NCI-H128 (cell line): ENCODE measurements around the gene FAM9A.
A peak's percentile ranks its signal among the peaks of the same experiment; 100 is the strongest.
"Not testable (repeated sequence)": the region's sequence is repeated elsewhere in the genome, so short reads cannot be mapped to it uniquely, and the experiment has no call there.

ENCODE experiments used
- DNase-seq: peaks from one replicate; lab custom pipeline; 2025; ENCODE audit not compliant: unreplicated experiment; lab: John Stamatoyannopoulos, UW

FAM9A gene

GRCh38 chrX:8805046-8805445, 3.9 kb upstream of the FAM9A start:
- DNase-seq: no peak

GRCh38 chrX:8803326-8803725, 2.1 kb upstream of the FAM9A start:
- no peak for DNase-seq

- not testable (repeated sequence) for DNase-seq
Measured at GRCh38 chrX:8800351-8800750, 832 bp downstream of the FAM9A start.

GRCh38 chrX:8799281-8799680, 1.9 kb downstream of the FAM9A start:
- not testable (repeated sequence) for DNase-seq

- DNase-seq: not testable (repeated sequence)
Measured at GRCh38 chrX:8798702-8799101, 2.5 kb downstream of the FAM9A start.

- DNase-seq: not testable (repeated sequence)
Measured at GRCh38 chrX:8787119-8787518, 14.1 kb downstream of the FAM9A start.

- DNase-seq: no peak
Measured at GRCh38 chrX:8784162-8784561, 17.0 kb downstream of the FAM9A start.

GRCh38 chrX:8783714-8784098, 17.5 kb downstream of the FAM9A start:
- no peak for DNase-seq

- DNase-seq: no peak
Measured at GRCh38 chrX:8783097-8783713, 18.0 kb downstream of the FAM9A start.

- DNase-seq: no peak
Measured at GRCh38 chrX:8782595-8782994, 18.6 kb downstream of the FAM9A start.

- not testable (repeated sequence) for DNase-seq
Measured at GRCh38 chrX:8781921-8782320, 19.3 kb downstream of the FAM9A start.

GRCh38 chrX:8773117-8773516, 28.1 kb downstream of the FAM9A start:
- DNase-seq: no peak

- DNase-seq: no peak
Measured at GRCh38 chrX:8760021-8760420, 41.2 kb downstream of the FAM9A start.

- not testable (repeated sequence) for DNase-seq
Measured at GRCh38 chrX:8758706-8759105, 42.5 kb downstream of the FAM9A start.

- DNase-seq: not testable (repeated sequence)
Measured at GRCh38 chrX:8757609-8758389, 43.4 kb downstream of the FAM9A start.

- DNase-seq: no peak
Measured at GRCh38 chrX:8755813-8756212, 45.4 kb downstream of the FAM9A start.

- no peak for DNase-seq
Measured at GRCh38 chrX:8755116-8755515, 46.1 kb downstream of the FAM9A start.

- DNase-seq: no peak
Measured at GRCh38 chrX:8749697-8750096, 51.5 kb downstream of the FAM9A start.

- DNase-seq: no peak
Measured at GRCh38 chrX:8748855-8749254, 52.3 kb downstream of the FAM9A start.

- peak; percentile 7 for DNase-seq
Measured at GRCh38 chrX:8743126-8743732, 58.0 kb downstream of the FAM9A start.

GRCh38 chrX:8741981-8742380, 59.2 kb downstream of the FAM9A start:
- no peak for DNase-seq
